Right lobe of liver (tissue), 4 donors: ENCODE measurements around the gene KLK13.

Experiments
- POLR2A ChIP-seq: fragments of 450-650 bp; IDR thresholded peaks from one replicate; pipeline ENCODE4 v1.6.1; 2017; ENCODE audit warnings: antibody characterized with exemption, mild to moderate bottlenecking
- TF ChIP-seq, protein P1 (sequence below), 4 donors: fragments of 200-600 bp in 3 of 4; fragments of 450-650 bp in 1 of 4; IDR thresholded peaks; one replicate each; pipeline versions ENCODE4 v1.5.1 to v1.8.0; 2016 to 2022; ENCODE audit warnings: antibody characterized with exemption in 4 of 4, mild to moderate bottlenecking in 2 of 4
- donor health status: DM: no; HTN: no; CAD: no.
- donor health status: DM: no; HTN: no; CAD: no.
- donor health status: DM: no; HTN: yes; CAD: no.

DNA sequence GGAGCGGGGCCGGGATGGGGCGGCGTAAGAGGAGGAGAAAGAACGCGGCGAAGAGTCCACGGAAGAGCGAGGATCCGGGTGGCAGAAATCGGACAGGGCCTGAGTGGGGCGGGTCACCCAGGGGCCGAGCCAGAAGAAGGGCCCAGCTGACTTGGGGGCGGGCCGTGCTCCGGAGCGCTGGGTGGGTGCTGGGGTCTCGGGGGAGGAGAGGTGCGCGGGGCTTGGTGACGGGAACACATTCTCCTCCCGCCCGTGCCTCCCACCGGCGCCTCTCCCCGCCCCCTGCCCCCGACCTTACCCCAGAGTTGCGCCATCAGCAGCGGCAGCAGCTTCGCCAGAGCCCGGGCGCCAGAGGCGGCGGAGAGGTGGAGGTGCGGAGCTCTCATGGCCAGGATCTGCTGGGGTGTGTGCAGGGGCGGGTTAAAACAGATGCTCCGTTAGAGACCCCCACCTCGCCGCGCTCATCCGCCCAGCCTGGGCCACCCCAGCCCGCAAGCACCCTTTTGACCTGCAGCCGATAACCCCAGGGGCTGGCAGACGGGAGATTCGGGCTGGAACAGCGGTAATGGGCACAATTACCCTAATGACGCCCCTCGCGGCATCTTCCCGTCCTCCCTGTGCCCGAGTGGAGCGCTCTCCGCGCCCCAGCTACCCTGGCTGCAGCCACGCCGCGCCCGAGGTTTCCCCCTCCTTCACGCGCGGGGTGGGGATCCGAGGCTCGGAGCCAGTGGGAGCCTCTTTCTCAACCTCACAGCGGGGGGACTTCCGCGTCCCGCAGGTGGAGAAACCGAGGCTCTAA is 45.9 kb downstream of the KLK13 start:
- TF ChIP-seq, protein P1, sequence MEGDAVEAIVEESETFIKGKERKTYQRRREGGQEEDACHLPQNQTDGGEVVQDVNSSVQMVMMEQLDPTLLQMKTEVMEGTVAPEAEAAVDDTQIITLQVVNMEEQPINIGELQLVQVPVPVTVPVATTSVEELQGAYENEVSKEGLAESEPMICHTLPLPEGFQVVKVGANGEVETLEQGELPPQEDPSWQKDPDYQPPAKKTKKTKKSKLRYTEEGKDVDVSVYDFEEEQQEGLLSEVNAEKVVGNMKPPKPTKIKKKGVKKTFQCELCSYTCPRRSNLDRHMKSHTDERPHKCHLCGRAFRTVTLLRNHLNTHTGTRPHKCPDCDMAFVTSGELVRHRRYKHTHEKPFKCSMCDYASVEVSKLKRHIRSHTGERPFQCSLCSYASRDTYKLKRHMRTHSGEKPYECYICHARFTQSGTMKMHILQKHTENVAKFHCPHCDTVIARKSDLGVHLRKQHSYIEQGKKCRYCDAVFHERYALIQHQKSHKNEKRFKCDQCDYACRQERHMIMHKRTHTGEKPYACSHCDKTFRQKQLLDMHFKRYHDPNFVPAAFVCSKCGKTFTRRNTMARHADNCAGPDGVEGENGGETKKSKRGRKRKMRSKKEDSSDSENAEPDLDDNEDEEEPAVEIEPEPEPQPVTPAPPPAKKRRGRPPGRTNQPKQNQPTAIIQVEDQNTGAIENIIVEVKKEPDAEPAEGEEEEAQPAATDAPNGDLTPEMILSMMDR (IDR thresholded peaks at IDR 0.05) = no peak
- TF ChIP-seq POLR2A = no peak
